Nephron progenitor cell (in vitro differentiated cells): ENCODE data around the gene SLA2.
"Not testable (repeated sequence)": the region's sequence is repeated elsewhere in the genome, so short reads cannot be mapped to it uniquely, and the experiment has no call there.

Experiments used
- DNase-seq: peaks from one replicate; pipeline ENCODE4 v3.0.0; 2021
- H3K27ac Mint-ChIP-seq: 2 replicates; pipeline ENCODE4 v1.8.0; 2021; ENCODE audit warnings: mild to moderate bottlenecking, moderate library complexity, mixed read lengths
- H3K27me3 Mint-ChIP-seq: 2 replicates; pipeline ENCODE4 v1.8.0; 2021; ENCODE audit warnings: mild to moderate bottlenecking, low read depth, mixed read lengths; ENCODE audit not compliant: poor library complexity
- H3K36me3 Mint-ChIP-seq: 2 replicates; pipeline ENCODE4 v1.8.0; 2021; ENCODE audit warnings: low read depth, mixed read lengths
- H3K4me1 Mint-ChIP-seq: 2 replicates; pipeline ENCODE4 v1.8.0; 2021; ENCODE audit warnings: mixed read lengths
- H3K4me3 Mint-ChIP-seq: 2 replicates; pipeline ENCODE4 v1.8.0; 2021; ENCODE audit warnings: mild to moderate bottlenecking, moderate library complexity, mixed read lengths
- H3K9me3 Mint-ChIP-seq: 2 replicates; pipeline ENCODE4 v1.8.0; 2021; ENCODE audit warnings: mild to moderate bottlenecking, moderate library complexity, mixed read lengths
- CTCF ChIP-seq: fragments of 200-600 bp; sonication (generic); IDR thresholded peaks from 2 replicates; pipeline ENCODE4 v1.5.0; 2021; ENCODE audit warnings: antibody characterized with exemption

Gene SLA2

GRCh38 chr20:36613974-36614373 lies 32.0 kb downstream of the SLA2 start:
- H3K36me3 Mint-ChIP-seq, result peaks cover 29% of the 10 kb centered on the region
- no peak overlapping the region for H3K27ac Mint-ChIP-seq
- no peaks in the 10 kb centered on the region for H3K27me3 Mint-ChIP-seq
- DNase-seq, result no peak
- H3K4me3 Mint-ChIP-seq, result no peak overlapping the region
- no peaks in the 10 kb centered on the region for H3K9me3 Mint-ChIP-seq
- no peak for TF ChIP-seq CTCF
- H3K4me1 Mint-ChIP-seq, result no peaks in the 10 kb centered on the region

- no peak overlapping the region for H3K27ac Mint-ChIP-seq
Observed at GRCh38 chr20:36611625-36612024, 34.4 kb downstream of the SLA2 start.

GRCh38 chr20:36608388-36608728 lies 37.6 kb downstream of the SLA2 start:
- not testable (repeated sequence) for H3K9me3 Mint-ChIP-seq, H3K27me3 Mint-ChIP-seq, H3K4me3 Mint-ChIP-seq, DNase-seq, H3K27ac Mint-ChIP-seq
- H3K4me1 Mint-ChIP-seq, result peaks cover 20% of the 10 kb centered on the region
- peaks cover 41% of the 10 kb centered on the region for H3K36me3 Mint-ChIP-seq

More at GRCh38 chr20:36611625-36612024, 34.4 kb downstream of the SLA2 start:
- TF ChIP-seq CTCF, result no peak
- DNase-seq, result no peak
- no peaks in the 10 kb centered on the region for H3K9me3 Mint-ChIP-seq
- peaks cover 7% of the 10 kb centered on the region for H3K27me3 Mint-ChIP-seq
- H3K4me1 Mint-ChIP-seq, result peaks cover 11% of the 10 kb centered on the region
- H3K4me3 Mint-ChIP-seq, result no peak overlapping the region
- peaks cover 42% of the 10 kb centered on the region for H3K36me3 Mint-ChIP-seq

GRCh38 chr20:36607586-36608387 lies 38.2 kb downstream of the SLA2 start:
- peaks cover 12% of the 10 kb centered on the region for H3K27me3 Mint-ChIP-seq
- no peak for TF ChIP-seq CTCF
- DNase-seq, result no peak
- H3K4me1 Mint-ChIP-seq, result peaks cover 20% of the 10 kb centered on the region
- H3K36me3 Mint-ChIP-seq, result peaks cover 37% of the 10 kb centered on the region
- peak overlapping the region; percentile 84 for H3K27ac Mint-ChIP-seq
- H3K4me3 Mint-ChIP-seq, result peak overlapping the region; percentile 59
- no peaks in the 10 kb centered on the region for H3K9me3 Mint-ChIP-seq

- Mint-ChIP-seq H3K4me1 (peaks cover 25% of the 10 kb centered on the region), H3K36me3 (peaks cover 25% of the 10 kb centered on the region), H3K4me3 (peak overlapping the region; percentile 99), H3K27ac (peak overlapping the region; percentile 99), H3K9me3 (no peaks in the 10 kb centered on the region), H3K27me3 (peaks cover 13% of the 10 kb centered on the region)
- DNase-seq, result no peak
- TF ChIP-seq CTCF, result no peak
Observed at GRCh38 chr20:36606158-36607066, 39.6 kb downstream of the SLA2 start.

- H3K4me1 Mint-ChIP-seq, result peaks cover 28% of the 10 kb centered on the region
- peak within 1 kb of the TSS; percentile 99 for H3K27ac Mint-ChIP-seq
- H3K9me3 Mint-ChIP-seq, result no peaks in the 10 kb centered on the region
- peaks cover 21% of the 10 kb centered on the region for H3K36me3 Mint-ChIP-seq
- peak; percentile 82 for TF ChIP-seq CTCF
- peaks cover 13% of the 10 kb centered on the region for H3K27me3 Mint-ChIP-seq
- peak; percentile 99 for DNase-seq
- peak within 1 kb of the TSS; percentile 99 for H3K4me3 Mint-ChIP-seq
Observed at GRCh38 chr20:36605399-36606157, 40.4 kb downstream of the SLA2 start, which contains the start of gene RAB5IF. RAB5IF (plus strand) TSS chr20:36605779; CDS start chr20:36605952, 173 bp downstream.
